CD4-positive, alpha-beta T cell treated with Interleukin-4 for 1 hour (primary cell): ENCODE measurements around the gene MUCL1.
A peak's percentile ranks its signal among the peaks of the same experiment; 100 is the strongest.
"Not testable (repeated sequence)": the region's sequence is repeated elsewhere in the genome, so short reads cannot be mapped to it uniquely, and the experiment has no call there.

Experiments used
- DNase-seq, 2 donors: peaks; one replicate each; pipeline ENCODE4 v3.0.0-alpha.2; 2020 to 2022

Gene MUCL1, protein sequence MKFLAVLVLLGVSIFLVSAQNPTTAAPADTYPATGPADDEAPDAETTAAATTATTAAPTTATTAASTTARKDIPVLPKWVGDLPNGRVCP

DNA sequence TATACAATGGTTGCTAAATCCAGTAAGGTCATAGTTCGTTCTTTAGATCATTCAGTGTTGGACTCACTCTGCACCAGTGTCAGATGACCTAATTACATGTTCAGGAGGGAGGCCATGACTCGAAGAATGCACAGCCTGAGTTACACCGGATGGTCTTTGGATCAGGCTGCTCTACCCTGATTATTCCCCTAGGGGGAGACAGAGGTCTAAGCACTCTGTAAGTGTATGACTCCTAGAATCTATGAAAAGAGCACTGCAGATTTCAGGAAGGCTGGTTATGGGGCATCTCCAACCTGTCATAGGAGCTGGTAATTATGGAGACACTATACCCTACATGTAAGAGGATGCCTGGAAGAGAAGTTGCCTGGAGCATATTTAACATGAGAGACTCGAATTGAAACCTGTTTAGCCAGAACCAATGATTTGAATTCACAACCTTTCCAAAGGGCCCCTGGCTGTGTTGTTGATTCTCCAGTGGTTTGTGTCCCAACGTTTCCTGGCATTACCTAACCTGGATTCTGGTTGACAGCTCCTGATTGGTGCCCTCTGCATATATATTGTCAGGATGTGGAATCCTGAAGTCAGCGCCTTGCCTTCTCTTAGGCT, at the start of gene MUCL1:
MUCL1 (plus strand) TSS at position 584 of the 606 bp plus-strand sequence. CDS start 67 bp downstream, outside the sequence.
- peak; percentile 72 to 83 for DNase-seq

DNA sequence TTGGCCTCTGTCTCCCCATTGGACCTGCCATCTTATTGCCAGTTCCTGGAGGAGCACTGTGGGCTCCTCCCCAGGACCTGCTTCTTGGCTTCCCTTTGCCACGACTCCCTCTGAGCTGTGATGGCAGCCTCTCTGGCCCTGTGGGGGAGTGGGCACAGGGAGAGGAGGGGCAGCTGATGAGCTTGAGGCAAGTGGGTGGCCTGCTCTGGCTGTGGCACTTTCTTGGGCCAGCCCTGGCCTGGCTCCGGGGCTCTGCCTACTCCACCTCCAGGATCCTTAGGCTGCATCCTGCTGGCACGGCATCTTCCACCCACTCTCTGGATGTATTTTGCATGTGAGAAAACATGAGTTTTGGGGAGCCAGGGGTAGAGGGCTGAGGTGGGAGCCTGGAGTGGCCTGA, 32.6 kb upstream of the MUCL1 start:
- DNase-seq = no peak

GRCh38 chr12:54824402-54824801, 29.9 kb upstream of the MUCL1 start:
- no peak for DNase-seq

GRCh38 chr12:54829511-54829910, 24.8 kb upstream of the MUCL1 start:
- DNase-seq = no peak

DNA sequence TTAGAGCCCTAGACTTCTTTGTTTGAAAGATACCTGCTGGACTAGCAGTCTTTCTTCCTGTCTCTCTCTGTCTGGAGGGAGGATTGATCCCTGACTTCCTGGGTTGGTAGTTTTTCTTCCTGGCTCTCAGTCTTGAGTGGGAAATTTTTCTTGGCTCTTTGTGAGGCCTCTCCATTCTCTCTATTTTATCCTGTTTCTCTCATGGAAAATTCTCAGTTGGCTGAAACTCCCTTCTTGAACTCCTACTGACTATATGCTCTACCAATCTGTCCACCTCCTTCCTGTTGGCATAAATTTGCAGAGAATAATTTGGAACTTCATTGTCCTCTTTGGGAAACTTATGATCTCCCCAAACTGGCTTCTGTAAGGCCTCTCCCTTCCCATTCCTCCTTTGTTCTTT, 24.1 kb upstream of the MUCL1 start:
- DNase-seq = no peak

DNA sequence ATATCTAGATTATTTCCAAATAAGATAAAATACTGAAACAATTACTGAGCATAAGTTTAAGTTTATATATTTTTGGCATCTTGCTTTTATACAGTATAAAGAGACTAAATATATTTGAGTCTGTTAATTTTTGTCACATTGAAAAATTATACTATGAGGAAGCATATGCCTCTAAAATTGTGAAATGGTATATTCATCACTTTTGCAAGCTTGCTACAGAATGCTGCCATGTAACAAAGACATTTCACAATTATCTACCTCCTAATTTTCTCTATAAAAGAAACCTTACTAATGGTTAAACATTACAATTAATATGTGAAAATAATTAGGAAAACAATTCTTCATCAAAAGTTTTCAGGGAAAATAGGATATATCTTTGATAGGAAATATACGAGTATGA, 22.7 kb upstream of the MUCL1 start:
- no peak for DNase-seq

GRCh38 chr12:54840244-54840865, 14.0 kb upstream of the MUCL1 start:
- DNase-seq = no peak

- DNase-seq = no peak
Measured at GRCh38 chr12:54857406-54857805, 3.1 kb downstream of the MUCL1 start.

DNA sequence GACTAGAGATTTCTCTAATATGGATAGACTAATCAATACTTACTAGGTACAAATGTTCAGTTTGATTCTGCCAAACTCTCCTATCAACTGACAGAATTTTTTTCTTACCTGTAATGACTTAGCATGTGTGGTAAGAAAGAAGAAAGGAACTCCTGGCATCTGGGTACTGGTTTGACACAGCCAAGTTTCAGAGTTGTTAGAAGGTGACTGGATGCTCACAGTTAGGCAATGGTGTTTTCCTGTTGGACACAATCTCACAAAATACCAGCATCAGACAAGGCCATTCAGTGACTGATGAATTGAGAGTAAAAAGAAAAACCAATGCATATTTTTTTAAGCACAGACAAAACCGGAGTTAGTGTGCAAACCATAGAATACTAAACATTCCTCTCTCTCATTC, 4.2 kb downstream of the MUCL1 start:
- DNase-seq = no peak

DNA sequence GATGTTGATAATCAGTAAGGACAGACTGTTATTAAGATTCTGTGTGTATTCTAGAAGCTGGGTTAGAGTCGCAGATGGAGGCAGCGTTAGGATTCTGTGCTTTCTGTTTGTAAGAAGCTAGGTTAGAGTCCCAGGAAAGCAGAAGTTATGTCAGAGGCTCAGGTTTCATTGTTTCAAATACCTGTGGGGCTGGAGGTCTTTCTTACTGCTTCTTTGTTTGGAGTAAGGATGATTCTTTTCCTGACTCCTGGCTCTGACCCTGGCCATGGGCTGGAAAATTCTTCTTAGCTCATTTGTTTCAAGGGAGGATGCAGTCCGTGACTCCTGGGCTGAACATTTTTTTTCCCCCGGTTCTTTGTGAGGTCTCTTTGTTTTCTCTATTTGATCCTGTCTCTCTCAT, 5.2 kb downstream of the MUCL1 start:
- DNase-seq = no peak

DNA sequence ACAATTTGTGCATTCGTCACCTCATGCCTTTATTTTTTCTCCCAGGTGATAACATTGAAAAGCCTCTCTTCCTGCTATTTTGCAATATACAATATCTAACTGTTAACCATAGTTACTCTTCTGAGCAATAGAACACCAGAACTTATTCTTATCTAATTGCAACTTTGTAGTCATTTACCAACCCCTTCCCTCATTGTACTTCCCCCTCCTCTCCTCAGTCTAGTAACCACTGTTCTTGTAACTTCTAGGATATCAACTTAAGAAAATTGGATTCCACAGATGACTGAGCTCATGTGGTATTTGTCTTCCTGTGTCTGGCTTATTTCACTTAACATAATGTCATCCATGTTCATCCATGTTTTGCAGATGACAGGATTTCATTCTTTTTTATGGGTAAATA, 7.6 kb downstream of the MUCL1 start:
- no peak for DNase-seq

DNA sequence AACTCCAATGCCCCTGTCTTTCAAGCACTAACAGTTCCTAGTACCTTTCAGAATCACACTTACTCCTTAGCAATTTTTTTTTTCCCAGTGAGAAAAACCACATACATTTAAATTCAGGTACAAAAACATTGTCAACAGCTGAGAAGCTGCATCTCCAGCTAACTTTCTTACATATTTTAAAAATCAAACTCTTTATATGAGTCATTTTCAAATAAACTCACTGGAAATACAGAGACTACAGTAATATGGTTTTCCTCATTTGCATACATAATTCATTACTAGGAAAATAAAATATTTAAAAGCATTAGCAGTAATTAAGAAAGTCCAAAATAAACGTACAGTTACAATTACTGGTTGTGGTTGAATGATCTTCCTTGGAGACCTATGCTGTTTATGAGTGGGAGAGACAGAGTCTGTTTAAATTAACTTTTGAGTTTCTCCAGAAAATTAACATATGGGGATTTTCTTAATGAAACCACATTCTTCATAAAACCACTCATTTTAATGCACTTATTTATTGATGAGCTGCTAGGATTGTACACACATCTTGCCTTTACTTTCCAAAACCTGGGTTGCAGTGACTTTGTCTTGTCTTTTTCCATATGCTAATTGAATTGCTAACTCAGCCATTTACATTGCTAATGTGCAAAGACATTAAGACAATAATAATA, 9.8 kb downstream of the MUCL1 start:
- no peak for DNase-seq

- DNase-seq = no peak
Measured at GRCh38 chr12:54865683-54866324, 11.5 kb downstream of the MUCL1 start.

GRCh38 chr12:54868690-54869089, 14.4 kb downstream of the MUCL1 start:
- no peak for DNase-seq

DNA sequence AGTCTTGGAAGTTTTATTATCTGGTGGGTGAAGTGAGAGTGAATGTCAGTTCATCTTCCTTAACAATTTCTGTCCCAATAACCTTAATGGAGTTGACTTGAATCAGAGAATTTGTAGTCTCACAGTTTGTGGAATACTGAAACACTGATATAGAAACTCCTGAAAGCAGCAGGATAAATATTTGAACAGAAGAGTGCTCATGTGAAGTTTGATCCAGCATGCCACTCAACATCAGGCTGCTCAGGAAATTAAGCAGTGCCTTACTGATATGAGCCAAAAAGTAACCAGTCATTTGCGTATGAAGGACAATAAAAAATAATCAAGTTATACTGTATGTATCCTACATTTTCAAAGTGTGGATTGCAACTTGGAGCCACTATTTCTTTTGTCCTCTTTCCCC, 15.7 kb downstream of the MUCL1 start:
- no peak for DNase-seq

GRCh38 chr12:54870617-54871016, 16.3 kb downstream of the MUCL1 start:
- no peak for DNase-seq

DNA sequence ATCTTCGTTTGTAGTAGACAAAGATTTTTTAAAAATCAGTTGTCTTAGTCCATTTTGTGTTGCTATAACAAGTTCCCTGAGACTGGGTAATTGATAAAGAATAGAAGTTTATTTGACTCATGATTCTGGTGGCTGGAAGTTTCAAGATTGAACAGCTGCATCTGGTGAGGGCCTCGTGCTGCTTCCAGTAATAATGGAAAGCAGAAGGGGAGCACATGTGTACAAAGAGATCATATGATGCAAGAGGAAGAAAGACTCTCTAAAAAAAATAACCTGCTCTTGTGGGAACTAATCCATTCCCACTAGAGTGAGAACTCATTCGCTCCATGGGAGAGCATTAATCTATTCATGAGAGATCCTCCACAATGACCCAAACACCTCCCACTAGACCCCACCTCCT, 24.8 kb downstream of the MUCL1 start:
- no peak for DNase-seq

- DNase-seq = no peak
Measured at GRCh38 chr12:54879579-54879978, 25.3 kb downstream of the MUCL1 start.

DNA sequence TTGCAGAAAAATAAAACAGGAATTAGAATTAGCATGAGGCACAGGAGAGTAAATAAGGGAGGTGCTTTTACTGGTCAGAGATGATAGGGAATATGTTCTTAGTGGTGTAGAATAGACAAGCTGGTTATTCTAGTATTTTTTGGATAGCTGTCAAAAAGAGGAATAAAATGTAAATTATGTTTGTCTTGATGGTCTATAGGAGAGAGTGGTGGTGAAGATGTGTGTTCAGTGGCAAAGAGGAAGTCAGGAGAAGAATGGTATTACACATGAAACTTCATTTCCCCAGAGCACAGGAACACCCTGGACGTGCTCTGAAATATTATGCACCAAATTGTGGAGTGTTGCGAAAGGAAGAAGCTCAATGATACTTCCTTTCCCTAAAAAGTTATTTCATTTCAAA, 27.8 kb downstream of the MUCL1 start:
- peak in 1 of 2 donors; percentile 2 for DNase-seq

DNA sequence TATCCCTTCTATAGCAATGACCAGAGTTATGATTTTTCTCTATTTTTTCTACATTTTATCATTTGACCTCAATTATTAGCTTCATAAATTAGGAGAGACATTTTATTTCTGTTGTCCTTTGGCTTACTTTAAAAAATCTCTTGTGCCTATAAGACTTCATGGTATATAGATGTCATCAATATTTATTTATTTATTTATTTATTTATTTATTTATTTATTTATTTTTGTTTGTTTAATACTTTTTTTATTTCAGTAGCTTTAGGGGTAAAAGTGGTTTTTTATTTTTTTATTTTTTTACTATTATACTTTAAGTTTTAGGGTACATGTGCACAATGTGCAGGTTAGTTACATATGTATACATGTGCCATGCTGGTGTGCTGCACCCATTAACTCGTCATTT, 28.3 kb downstream of the MUCL1 start:
- DNase-seq = not testable (repeated sequence)

- DNase-seq = not testable (repeated sequence)
Measured at GRCh38 chr12:54888428-54888827, 34.1 kb downstream of the MUCL1 start.

DNA sequence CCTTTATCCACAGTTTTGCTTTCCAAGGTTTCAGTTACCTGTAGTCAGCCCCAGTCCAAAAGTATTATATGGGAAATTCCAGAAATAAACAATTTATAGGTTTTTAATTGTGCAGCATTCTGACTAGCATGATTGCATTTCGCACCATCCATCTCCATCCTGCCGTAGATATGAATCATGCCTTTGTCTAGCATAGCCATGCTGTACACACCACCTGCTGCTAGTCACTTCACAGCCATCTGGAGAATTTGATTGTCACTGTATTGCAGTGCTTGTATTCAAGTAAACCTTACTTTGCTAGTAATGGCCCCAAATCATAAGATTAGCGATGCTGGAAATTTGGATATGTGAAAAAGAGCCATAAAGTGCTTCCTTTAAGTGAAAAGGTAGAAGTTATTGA, 36.0 kb downstream of the MUCL1 start:
- no peak for DNase-seq

DNA sequence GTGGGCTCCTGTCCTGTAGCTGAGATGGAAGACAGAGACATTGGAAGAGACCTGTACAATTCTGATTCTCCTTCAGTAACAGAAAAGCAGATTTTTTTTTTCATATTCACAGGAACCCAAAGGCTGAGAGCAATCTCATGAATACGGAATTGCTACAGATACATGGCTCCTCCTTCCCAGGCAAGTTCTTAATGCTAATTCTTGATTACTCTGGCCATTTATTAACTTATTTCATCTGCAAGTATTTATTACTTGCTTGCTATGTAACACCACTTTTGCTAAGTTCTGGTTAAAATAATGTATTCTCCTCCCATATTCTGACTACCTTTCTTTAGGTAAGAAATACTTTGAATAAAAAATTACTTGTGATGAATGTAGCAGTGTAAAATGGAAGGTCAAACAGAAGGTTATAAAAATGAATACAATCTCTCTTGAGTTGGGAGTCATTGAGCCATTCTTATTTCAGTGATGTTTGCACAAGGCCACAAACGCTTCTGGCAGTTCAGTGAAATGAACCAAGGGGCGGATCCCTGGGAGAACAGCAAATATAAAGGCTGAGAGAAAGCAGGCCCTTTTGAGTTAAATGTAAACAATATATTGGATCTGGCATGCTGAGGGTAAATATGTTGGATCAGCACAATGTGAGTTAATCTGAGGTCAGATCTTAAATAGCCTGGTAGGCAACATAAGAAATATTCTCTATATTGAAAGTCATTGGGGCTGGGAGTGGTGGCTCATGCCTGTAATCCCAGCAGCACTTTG, 37.6 kb downstream of the MUCL1 start:
- no peak for DNase-seq
